HG02938 (cell line): ENCODE measurements around the gene CCNQ.

Experiments used
- ATAC-seq: cut with Tn5 transposase; IDR thresholded peaks from one replicate; pipeline ENCODE4 v1.9.1; 2021; ENCODE audit warnings: mild to moderate bottlenecking, moderate library complexity; ENCODE audit not compliant: unreplicated experiment

The CCNQ gene

DNA sequence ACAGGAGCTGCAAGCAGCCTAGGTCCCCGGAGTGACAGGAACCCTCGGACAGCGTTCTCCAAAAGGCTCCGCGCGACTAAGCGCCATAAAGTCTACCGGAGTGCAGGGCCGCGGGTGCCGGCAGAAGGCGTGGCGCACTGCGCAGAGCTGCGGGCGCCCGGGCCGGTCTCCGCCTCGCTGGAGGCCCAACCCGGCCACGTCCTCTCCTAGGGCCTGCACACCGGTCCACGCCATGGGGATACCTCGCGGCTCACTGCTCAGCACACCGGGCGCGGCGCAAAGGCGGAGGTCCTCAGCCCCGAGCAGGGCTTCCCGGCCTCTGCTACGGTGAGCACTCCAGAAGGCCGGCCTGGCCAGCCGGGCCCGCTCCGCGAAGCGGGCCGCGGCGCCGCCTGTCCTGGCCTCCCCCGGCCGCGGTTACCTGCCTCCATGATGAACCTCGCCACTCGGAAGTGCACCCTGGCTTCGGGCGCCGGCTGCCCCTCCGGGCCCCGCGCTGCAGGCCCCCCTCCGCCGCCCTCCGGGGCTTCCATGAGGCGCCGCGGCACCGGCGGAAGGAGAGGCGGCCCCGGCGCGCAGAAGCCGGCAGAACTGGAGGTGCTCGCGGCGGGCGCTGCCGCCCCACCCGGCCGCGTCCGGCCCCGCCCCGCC lies at the start of gene CCNQ:
CCNQ (minus strand) TSS at position 599 of the 651 bp plus-strand sequence; CDS start at position 533, 66 bp downstream.
- peak; percentile 44 for ATAC-seq

DNA sequence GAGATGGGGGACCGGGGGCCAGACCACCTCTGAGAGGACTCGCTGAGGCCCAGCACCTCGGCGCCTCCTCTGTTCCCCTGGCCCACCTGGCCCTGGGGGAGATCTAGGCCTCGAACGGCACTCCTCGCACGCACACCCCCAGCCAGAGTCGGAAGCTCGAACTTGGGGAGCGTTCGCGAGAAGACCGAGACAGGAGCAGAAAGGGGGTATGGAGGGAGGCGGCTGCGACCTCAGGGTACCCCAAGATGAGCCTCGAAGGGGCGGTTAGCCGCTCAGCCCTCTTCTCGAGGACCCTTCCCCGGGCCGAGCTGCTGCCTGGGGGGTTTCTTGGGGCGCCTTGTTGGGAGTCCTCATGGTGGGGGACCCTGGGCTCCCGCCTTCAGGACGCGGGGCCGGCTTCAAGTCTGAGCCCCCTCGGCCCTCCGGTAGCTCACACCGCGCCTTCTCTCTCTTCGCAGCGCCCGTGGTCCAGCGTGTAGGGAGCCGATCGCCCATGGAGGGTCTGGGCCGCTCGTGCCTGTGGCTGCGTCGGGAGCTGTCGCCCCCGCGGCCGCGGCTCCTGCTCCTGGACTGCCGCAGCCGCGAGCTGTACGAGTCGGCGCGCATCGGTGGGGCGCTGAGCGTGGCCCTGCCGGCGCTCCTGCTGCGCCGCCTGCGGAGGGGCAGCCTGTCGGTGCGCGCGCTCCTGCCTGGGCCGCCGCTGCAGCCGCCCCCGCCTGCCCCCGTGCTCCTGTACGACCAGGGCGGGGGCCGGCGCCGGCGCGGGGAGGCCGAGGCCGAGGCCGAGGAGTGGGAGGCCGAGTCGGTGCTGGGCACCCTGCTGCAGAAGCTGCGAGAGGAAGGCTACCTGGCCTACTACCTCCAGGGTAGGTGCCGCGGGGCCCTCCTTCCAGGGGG lies 48.8 kb upstream of the CCNQ start:
- no peak for ATAC-seq

DNA sequence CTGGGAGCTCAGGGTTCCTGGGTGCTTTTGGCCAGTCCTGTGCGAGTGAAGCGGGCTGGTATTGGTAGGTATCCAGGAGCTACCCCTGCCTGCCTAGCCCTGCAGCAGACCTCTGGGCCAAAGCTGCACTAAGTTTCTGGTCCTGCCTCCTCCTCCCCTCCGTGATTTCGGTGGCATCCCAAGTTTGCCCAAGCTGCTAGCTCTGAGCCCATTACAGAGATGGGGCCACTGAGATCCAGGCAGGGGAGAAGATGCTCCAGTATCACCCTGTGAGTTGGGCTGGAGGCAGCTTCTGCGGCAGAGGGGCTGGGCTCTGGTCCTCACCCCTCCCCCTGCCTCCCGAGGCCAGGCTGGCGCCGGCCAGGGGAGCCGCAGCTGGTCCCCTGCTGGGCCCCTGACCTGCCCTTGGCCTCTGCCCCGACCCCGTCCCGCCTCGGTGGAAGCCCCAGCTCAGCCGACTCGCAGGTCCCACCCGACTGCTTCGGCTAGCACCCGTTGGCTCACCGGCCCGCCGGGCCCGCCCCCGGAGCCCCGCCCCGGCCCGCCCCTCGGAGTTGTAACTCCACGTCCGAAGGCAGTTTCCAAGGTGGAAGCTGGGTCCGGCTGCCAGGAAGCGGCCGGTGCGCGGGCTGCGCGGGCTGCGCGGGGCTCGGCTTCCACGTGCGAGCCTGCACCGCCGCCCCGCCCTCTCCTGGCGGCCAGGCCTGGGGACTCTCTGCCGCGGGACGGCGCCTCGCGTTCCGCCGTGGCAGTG lies 47.9 kb upstream of the CCNQ start, which contains the start of gene DUSP9:
DUSP9 (plus strand) TSS at position 584 of the 754 bp plus-strand sequence. CDS start 751 bp downstream, outside the sequence.
- ATAC-seq, result no peak

DNA sequence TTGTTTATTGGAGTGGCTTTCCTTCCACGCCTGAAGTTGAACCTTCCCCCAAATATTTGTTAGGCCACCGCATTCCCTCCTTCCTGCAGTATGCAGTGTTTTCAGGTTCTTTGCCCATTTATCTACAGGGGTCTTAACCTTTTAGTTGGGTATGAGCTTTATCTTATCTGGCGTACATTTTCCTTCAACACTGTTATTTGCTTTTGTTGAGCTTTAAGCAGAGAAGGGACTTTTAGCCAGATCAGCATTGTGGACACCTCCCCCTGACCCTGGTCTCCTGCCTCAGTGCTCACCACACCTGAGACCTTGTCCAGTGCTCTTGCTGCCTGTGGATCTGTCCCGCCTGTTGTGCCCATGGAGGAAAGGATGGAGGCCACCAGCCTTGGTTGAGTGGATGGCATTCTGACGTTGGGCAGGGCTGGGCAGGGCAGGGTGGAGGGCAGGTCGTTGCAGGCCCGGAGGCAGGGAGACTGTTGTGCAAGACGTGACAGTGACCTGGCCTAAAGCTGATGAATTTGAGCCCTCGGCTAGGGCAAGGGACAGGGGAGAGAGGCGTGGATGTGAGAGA lies 47.1 kb upstream of the CCNQ start:
- no peak for ATAC-seq

DNA sequence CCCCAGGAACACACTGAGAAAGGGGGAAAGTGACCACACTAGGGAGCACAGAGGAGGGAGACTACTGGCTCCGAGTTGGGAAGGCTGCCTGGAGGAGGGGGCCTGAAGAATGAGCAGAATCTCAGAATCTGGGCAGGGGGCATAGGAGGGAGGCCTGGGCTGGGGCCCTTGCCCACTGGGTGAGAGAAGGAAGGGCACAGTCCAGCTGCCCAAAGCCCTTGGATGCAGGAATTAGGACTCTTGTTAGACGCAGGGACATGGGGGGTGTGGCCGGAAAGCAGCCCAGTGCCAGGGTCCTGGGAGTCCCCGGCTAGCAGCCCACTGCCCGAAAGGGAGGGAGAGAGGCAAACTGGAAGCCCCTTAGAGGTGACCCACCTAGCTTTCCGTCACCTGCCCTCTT lies 46.2 kb upstream of the CCNQ start:
- ATAC-seq, result no peak

DNA sequence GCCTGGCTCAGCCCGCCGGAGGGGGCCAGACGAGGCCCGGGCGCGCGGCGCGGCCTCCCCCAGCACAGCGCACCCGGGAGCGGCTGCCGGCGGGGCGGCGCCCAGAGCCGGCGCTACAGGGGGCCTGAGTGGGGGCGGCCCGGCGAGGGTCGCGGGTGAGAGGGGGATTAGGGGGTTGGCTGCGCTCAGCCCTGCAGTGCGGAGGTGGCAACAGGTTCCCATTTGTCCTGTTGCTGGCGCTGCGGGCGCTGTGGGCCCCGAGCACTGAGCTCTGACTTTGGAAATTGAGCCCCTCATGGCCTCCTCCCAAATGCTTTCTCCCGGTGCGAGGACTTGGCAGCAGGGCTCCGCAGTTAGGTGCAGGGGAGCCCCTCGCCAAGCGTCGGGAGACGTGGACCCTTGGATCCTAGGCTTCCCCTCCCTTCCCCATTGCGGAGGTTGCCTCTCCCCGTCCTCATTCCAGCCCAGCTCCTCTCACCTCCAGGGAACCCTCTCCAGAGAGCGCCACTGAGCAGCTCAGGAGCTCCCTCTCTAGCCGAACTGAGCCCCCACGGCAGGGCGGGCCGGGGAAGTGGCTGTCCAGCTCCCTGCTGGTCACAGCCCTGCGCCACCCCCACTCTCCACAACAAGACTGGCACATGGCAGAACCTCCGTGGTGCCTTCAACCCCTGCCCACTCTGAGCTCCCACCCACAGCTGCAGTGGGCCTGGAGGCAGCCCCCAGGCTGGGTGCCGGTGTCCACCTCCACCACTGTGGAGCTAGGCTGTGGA lies 45.6 kb upstream of the CCNQ start:
- ATAC-seq, result no peak

DNA sequence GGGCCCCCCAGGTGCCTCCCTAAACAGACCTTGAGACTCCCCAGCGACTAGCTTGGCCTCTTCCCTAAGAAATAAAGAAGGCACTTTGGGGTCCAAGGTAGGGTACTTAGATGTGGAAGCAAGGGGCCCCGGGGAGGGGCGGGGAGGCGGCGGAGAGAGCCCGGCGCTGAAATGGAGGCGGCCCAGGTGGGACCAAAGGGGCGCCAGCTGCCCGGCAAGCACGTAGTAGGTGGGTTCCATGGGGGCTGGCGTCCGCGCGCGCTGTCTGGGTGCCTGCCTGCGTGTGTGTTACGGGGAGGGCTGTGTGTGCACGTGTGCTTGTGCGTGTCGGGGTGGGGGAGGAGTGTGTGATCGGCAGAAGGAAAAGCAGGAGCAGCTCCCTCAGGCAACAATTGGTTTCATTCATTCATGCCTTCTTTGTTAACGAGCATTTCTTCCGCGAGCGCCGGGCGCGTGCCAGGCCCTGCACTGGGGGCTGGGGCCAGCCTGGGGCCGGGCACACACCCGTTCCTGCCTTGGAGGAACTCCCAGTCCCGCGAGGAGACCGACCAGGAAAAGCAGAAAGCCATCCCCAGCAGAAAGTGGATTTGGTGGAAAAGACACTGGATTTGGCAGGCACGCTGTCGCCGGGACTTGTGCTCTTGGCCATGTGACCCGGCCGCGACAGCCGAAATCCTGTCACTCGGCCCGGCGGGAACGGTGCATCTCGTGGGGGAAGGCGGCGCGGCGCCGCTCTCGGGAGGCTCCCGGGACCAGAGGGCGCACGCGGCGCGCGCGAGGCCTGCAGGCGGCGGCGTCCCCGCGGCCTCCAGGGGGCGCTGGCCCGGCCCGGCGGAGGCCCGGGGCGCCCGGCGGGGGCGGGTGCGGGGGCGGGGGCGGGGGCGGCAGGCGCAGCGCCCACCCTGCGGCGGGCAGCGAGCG lies 44.8 kb upstream of the CCNQ start:
- no peak for ATAC-seq

DNA sequence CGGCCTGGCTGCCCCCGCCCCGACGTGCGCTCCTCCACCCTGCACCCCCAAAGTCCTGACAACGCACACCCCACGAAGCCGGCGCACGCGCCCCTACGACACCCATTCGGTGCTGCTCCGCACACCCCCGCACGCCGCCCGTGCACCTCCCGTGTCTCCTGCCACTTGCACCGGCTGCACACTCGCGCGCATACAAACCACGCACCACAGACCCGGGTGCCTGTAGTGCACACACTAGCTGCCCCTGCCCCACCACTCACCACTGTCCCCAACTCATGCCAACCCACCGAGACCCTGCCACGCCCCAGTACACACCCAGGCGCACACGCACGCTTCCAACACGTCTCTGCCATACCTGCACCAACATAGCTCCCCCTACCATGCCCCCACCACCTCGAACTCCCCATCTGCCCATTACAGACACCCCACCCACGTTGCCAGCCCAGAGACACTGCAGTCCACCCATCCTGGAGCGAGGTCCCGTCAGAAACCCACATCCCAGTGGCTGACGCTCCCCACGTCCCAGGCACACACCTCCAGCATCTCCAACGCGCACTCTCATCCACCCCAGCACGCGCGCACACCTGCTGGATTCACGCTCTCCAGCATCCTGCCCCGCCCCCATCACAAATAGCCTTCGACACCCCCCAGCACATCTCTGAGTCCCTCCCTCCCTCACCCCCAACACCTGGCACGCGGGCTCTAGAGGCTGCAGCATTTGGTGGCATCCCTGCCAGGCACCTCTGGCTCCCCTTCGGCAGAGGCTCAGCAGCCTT lies 43.9 kb upstream of the CCNQ start:
- ATAC-seq, result no peak

DNA sequence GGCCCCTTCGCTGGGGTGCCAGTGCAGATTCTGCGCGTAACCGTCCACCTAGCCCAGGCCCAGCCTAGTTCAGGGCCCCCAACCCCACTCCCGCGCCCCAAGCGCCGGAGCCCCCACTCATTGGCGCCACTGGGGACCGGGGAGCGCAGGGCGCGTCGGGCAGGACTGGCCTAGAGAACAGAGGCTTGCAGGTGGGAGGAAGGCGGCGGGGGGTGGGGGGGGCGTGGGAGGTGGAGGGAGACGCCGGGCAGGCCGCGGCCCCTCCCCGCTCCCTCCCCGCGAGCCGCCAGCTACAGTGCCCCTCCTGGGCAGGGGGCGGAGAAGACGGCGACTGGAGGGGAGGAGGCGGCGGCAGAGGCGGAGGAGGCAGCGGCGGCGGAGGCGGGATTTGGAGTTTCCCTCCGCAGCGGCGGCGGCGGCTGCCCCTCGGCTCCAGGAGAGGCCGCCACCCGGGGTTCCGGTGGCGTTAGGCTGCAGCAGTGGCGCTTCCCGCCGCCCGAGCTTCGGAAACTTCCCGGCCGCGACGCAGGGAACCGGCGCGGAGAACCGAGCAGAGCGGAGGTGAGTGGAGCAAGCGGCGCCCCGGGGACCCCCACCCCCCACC lies 43.2 kb upstream of the CCNQ start:
- ATAC-seq, result no peak

DNA sequence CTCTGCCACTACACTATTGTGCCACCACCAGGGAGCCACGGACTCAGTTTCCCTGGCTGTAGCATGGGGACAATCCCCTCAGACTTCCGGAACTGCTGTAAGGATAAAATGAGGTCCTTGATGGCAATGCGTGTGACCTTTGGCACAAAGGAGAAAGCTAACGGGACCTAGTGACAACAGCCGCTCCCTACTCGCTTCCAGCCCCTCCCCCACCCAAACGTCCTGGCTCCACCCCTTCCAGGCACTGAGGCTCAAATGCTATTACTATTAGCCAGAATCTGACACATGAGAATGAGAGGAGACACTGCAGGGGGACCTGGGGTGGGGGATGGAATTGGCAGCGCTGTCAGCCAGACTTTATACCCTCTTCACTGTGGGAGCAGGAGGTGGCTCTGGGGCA lies 42.7 kb upstream of the CCNQ start:
- ATAC-seq, result no peak

DNA sequence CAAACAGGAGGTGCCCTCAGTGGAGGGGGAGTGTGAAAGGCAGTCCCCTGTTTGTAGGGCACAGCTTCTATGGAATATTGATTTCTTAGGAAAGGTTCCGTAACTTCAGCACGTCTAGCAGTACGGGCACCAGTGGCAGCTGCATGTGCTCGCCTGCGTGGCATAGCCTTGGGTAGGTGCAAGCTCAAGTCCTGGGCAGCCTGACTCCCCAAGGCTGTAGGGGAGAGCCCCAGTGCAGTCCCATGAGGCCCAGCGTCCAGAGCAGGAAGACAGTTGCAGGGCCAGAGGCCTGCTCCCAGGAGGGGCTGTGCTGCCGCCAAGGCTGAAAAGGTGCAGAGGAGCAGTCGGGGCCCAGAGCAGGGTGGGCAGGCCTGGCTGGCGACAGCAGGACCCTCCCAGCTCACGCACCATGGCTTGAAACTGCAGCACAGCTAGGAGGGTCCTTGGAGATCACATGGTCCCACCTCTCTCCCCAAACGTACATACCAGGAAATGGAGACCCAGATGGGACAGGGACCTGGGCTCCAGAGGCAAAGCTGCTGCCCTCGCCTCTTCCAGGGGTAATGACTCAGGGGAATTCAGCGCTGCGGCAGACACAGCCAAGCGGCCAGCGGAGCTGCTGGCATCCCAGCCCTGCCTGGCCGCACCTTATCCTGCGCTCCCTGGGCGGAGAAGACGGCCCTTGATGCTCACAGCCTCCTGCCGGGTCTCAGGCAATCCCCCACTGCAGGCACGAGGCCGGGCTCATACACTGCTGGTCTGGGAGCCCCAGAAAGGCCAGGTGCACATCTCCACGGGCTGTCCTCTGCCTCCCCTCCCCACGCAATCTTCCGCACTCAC lies 42.0 kb upstream of the CCNQ start:
- no peak for ATAC-seq

DNA sequence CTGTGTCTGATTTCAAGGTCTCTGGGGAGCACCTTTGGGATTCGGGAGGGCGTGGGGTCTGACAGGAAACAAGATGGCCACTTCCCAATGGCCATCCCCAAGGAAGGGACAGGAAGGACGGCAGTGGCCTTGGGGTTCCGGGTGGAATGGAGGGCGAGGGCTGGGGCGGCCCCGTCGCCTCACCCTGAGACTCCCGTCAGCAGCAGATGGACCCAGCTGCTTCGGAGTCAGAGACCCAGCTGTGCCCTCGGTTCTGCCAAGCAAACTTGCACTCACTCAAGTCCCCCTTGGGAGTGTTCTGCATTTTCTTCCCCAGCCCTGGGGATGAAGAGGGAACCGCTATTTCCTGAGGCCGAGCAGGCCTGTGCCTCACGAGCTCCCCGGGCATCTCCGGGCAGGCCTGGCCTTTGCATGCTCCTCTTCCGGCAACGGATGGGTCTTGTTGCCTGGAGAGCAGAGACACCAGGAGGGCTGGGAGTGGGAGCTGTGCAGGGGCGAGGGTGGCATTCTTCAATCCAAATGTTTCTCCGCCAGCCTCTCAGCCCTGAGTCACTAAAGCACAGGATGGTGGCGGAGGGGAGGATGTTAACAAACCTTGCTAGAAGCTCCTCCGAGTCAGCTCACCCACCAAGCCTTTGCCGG lies 41.2 kb upstream of the CCNQ start:
- no peak for ATAC-seq

DNA sequence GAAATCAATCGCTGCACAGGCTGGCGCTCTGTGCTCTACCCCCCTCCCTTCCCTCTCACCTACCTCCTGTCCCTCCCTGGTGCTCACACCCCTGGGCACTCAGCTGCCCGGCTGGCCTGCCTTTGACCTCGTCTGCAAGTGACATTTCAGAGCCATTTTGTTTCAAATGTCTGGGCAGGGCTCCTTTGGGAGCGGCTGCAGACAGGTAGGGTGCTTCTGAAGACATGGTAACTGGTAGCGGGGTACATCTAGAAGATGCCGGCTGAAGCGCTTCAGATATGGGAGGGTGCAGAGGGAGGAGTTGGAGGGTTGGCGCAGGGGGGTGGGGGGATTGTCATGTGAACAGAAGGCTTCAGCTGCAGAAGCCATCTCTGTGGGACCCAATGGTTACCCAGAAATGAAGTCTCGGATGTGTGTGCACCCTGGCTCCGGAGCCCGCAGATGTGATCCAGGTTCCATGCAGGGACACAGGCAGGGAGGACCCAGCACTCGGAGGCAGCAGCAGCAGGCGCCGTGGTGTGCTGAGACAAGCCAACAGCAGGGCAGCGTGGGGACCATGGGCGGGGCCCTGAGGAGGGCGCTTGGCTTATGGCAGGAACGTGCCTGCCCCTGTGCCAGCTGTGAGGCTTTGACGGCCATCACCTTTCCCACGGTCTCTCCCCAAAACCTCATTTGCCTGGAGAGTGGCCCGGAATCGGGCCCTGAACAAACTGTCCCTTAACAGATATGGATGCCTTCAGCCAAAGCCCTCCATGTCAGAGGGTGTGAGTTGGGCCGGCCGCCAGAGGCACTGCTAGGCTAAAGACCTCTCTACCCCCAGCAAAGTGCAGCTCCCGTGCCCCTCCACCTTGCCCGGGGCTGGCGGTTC lies 40.5 kb upstream of the CCNQ start:
- no peak for ATAC-seq

DNA sequence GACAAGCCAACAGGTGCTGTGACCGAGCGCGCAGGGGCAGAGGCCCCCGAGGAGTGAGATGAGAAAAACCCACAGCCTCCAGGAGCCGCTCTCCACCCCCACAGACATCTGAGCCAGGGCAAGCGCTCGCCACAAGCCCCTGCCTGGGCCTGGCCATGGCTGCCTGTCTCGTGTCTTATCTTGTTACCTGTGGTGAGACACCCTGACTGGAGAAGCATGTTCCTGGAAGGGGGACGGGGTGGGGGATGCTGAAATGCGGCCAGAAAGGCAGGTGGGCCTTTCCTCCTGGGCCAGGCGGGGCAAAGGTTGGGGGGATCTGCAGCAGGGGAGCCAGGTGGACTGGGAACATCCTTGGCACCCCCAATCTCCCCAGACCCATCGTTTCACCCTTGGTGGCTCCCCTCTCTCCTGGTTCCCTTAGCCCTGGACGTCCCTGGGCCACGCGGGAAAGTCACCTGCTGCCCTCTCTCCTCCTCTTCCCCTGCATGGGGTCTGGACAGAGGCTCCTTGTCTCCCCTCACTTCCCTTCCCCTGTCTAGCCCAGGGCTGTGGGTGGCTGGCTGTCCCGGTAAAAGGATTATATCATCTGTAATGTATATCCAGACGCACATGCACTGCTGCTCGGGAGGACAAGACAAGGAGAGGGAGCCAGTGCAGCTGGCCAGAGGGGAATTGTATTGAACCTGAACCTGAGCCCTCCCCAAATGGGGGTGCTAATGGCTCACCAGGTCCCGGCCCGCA lies 39.7 kb upstream of the CCNQ start:
- no peak for ATAC-seq

DNA sequence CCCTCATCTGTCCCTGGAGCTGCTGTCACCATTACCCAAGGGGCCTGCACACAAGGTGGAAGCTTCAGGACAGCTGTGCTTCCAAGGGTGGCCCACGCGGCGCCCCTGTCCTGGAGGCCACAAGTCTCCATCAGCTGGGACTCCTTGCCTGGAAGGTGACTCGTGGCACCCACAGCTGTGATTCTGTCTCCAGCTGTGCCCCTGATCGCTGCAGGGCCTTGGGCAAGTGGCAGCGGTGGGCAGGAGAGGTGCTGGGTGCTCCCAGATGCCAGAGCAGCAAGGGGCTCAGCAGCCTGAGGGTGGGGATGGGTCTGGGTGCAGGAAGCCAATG lies 39.1 kb upstream of the CCNQ start:
- ATAC-seq, result no peak
